Measurements from ENCODE around the gene C14orf93.

Gene C14orf93

DNA sequence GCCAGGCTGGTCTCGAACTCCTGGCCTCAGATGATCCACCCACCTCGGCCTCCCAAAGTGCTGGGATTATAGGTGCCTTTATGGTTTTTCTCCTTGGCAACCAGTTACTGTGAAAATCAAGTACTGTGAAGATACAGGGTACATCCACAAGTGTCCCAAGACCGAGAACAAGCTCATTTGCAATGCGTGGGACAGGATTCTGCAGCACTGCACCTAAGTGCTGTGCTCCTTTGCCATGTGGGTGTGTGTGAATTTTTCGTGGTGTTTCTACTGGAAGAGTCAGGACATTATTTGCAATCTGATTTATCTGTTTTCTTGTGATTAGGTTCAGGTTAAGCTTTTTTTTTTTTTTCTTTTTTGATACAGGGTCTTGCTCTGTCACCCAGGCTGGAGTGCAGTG lies 7.1 kb upstream of the C14orf93 start:
- TF ChIP-seq FOXP2 (optimal IDR thresholded peaks at IDR 0.05; ENCODE audit: borderline replicate concordance, extremely low read depth, extremely low read length, insufficient read depth) (no peak), SIN3A (IDR thresholded peaks at IDR 0.05; ENCODE audit: borderline replicate concordance, insufficient read depth, low read length) (no peak), TAF1 (IDR thresholded peaks at IDR 0.05; ENCODE audit: borderline replicate concordance, insufficient read depth, low read length) (no peak), POLR2AphosphoS5 (IDR thresholded peaks at IDR 0.05; ENCODE audit: low read depth, low read length) (no peak)
- TF ChIP-seq, protein P1, sequence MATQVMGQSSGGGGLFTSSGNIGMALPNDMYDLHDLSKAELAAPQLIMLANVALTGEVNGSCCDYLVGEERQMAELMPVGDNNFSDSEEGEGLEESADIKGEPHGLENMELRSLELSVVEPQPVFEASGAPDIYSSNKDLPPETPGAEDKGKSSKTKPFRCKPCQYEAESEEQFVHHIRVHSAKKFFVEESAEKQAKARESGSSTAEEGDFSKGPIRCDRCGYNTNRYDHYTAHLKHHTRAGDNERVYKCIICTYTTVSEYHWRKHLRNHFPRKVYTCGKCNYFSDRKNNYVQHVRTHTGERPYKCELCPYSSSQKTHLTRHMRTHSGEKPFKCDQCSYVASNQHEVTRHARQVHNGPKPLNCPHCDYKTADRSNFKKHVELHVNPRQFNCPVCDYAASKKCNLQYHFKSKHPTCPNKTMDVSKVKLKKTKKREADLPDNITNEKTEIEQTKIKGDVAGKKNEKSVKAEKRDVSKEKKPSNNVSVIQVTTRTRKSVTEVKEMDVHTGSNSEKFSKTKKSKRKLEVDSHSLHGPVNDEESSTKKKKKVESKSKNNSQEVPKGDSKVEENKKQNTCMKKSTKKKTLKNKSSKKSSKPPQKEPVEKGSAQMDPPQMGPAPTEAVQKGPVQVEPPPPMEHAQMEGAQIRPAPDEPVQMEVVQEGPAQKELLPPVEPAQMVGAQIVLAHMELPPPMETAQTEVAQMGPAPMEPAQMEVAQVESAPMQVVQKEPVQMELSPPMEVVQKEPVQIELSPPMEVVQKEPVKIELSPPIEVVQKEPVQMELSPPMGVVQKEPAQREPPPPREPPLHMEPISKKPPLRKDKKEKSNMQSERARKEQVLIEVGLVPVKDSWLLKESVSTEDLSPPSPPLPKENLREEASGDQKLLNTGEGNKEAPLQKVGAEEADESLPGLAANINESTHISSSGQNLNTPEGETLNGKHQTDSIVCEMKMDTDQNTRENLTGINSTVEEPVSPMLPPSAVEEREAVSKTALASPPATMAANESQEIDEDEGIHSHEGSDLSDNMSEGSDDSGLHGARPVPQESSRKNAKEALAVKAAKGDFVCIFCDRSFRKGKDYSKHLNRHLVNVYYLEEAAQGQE (IDR thresholded peaks at IDR 0.05; ENCODE audit: insufficient read depth in 1 of 2, low read depth in 2 of 2, low read length in 2 of 2), result no peak

DNA sequence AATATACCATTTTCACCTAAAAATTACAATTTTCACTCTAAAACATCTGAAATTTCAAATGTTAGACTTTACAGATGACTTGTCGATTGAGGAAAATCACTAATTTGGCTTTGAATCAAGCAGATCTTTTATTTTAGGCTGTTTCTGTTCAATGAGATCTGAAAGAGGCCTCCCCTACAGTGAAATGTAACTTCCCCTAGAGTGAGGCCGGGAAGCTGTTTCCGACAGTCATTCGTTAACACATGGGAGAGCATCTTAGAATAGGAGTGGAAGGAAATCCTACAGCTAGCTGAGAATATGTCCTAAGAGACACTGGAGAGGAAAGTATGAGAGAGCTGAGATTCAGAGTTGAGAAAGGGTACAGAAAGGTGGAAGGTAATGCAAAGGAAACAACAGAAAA lies 5.7 kb upstream of the C14orf93 start:
- TF ChIP-seq, protein P1 (IDR thresholded peaks at IDR 0.05; ENCODE audit: insufficient read depth in 1 of 2, low read depth in 2 of 2, low read length in 2 of 2), result no peak
- TF ChIP-seq POLR2AphosphoS5 (IDR thresholded peaks at IDR 0.05; ENCODE audit: low read depth, low read length) (no peak), SIN3A (IDR thresholded peaks at IDR 0.05; ENCODE audit: borderline replicate concordance, insufficient read depth, low read length) (no peak), TAF1 (IDR thresholded peaks at IDR 0.05; ENCODE audit: borderline replicate concordance, insufficient read depth, low read length) (no peak), FOXP2 (optimal IDR thresholded peaks at IDR 0.05; ENCODE audit: borderline replicate concordance, extremely low read depth, extremely low read length, insufficient read depth) (no peak)

GRCh38 chr14:23013054-23013748 lies 3.3 kb upstream of the C14orf93 start:
- no peak for TF ChIP-seq TAF1 (IDR thresholded peaks at IDR 0.05; ENCODE audit: borderline replicate concordance, insufficient read depth, low read length)
- TF ChIP-seq POLR2AphosphoS5 (IDR thresholded peaks at IDR 0.05; ENCODE audit: low read depth, low read length), result no peak
- no peak for TF ChIP-seq SIN3A (IDR thresholded peaks at IDR 0.05; ENCODE audit: borderline replicate concordance, insufficient read depth, low read length)
- TF ChIP-seq FOXP2 (optimal IDR thresholded peaks at IDR 0.05; ENCODE audit: borderline replicate concordance, extremely low read depth, extremely low read length, insufficient read depth), result no peak
- TF ChIP-seq, protein P1 (IDR thresholded peaks at IDR 0.05; ENCODE audit: insufficient read depth in 1 of 2, low read depth in 2 of 2, low read length in 2 of 2), result no peak

GRCh38 chr14:23009483-23009938 lies 432 bp downstream of the C14orf93 start:
- TF ChIP-seq POLR2AphosphoS5 (IDR thresholded peaks at IDR 0.05; ENCODE audit: low read depth, low read length) (no peak), FOXP2 (optimal IDR thresholded peaks at IDR 0.05; ENCODE audit: borderline replicate concordance, extremely low read depth, extremely low read length, insufficient read depth) (no peak), TAF1 (IDR thresholded peaks at IDR 0.05; ENCODE audit: borderline replicate concordance, insufficient read depth, low read length) (no peak), SIN3A (IDR thresholded peaks at IDR 0.05; ENCODE audit: borderline replicate concordance, insufficient read depth, low read length) (no peak)
- TF ChIP-seq, protein P1 (IDR thresholded peaks at IDR 0.05; ENCODE audit: insufficient read depth in 1 of 2, low read depth in 2 of 2, low read length in 2 of 2), result no peak

Measured in PFSK-1 (cell line).